Body of pancreas (tissue), 4 donors: ENCODE data around the gene EPB41L5.

Experiments
- POLR2A ChIP-seq, 3 donors: fragments of 450-650 bp; IDR thresholded peaks; one replicate each; pipeline ENCODE4 v1.6.1; 2016; ENCODE audit warnings: antibody characterized with exemption in 3 of 3, mild to moderate bottlenecking in 2 of 3
- TF ChIP-seq, protein P1 (sequence below), 7 experiments: fragments of 450-650 bp in 4 of 7; fragments of 200-600 bp in 3 of 7; sonication (generic) in 3 of 7; IDR thresholded peaks; one replicate each; pipeline ENCODE4 v1.5.1; 2016 to 2019; ENCODE audit warnings: antibody characterized with exemption in 7 of 7

GRCh38 chr2:120109186-120110061, 96.5 kb downstream of the EPB41L5 start:
- TF ChIP-seq, protein P1, sequence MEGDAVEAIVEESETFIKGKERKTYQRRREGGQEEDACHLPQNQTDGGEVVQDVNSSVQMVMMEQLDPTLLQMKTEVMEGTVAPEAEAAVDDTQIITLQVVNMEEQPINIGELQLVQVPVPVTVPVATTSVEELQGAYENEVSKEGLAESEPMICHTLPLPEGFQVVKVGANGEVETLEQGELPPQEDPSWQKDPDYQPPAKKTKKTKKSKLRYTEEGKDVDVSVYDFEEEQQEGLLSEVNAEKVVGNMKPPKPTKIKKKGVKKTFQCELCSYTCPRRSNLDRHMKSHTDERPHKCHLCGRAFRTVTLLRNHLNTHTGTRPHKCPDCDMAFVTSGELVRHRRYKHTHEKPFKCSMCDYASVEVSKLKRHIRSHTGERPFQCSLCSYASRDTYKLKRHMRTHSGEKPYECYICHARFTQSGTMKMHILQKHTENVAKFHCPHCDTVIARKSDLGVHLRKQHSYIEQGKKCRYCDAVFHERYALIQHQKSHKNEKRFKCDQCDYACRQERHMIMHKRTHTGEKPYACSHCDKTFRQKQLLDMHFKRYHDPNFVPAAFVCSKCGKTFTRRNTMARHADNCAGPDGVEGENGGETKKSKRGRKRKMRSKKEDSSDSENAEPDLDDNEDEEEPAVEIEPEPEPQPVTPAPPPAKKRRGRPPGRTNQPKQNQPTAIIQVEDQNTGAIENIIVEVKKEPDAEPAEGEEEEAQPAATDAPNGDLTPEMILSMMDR (IDR thresholded peaks at IDR 0.05): peak in 1 of 7 experiments; percentile 23
- TF ChIP-seq POLR2A (IDR thresholded peaks at IDR 0.05): no peak
